D721Med (cell line): ENCODE results near the gene GNAO1.

Experiments
- DNase-seq: peaks from one replicate; pipeline ENCODE4 v3.0.0; 2011; ENCODE audit warnings: low spot score; ENCODE audit not compliant: insufficient read length
- FAIRE-seq: peaks from 2 replicates; lab custom pipeline; 2011; peaks lifted over from hg19 to GRCh38; lab: Jason Lieb, UNC
- CTCF ChIP-seq: IDR thresholded peaks from 2 replicates; pipeline ENCODE4 v1.5.1; 2012; ENCODE audit warnings: mild to moderate bottlenecking, control low read depth; ENCODE audit not compliant: insufficient read depth; ENCODE audit errors: missing control alignments

GNAO1 gene

GRCh38 chr16:56258508-56259424 lies 67.5 kb downstream of the GNAO1 start:
- FAIRE-seq: no peak

GRCh38 chr16:56259425-56259779 lies 68.1 kb downstream of the GNAO1 start:
- TF ChIP-seq CTCF: no peak
- DNase-seq (no peak), FAIRE-seq (no peak)

More at GRCh38 chr16:56258508-56259424, 67.5 kb downstream of the GNAO1 start:
- no peak for DNase-seq
- no peak for TF ChIP-seq CTCF

GRCh38 chr16:56260378-56261160 lies 69.3 kb downstream of the GNAO1 start:
- DNase-seq (no peak), FAIRE-seq (no peak)
- no peak for TF ChIP-seq CTCF

GRCh38 chr16:56261656-56262055 lies 70.4 kb downstream of the GNAO1 start:
- FAIRE-seq: no peak
- DNase-seq: no peak
- no peak for TF ChIP-seq CTCF

- no peak for TF ChIP-seq CTCF
- FAIRE-seq: no peak
- DNase-seq: no peak
These were observed 70.9 kb downstream of the GNAO1 start for GRCh38 chr16:56262148-56262547.

- TF ChIP-seq CTCF: no peak
- FAIRE-seq (no peak), DNase-seq (no peak)
These were observed 71.4 kb downstream of the GNAO1 start for GRCh38 chr16:56262551-56263245.
